ENCODE data around the gene GBA3.

DNA sequence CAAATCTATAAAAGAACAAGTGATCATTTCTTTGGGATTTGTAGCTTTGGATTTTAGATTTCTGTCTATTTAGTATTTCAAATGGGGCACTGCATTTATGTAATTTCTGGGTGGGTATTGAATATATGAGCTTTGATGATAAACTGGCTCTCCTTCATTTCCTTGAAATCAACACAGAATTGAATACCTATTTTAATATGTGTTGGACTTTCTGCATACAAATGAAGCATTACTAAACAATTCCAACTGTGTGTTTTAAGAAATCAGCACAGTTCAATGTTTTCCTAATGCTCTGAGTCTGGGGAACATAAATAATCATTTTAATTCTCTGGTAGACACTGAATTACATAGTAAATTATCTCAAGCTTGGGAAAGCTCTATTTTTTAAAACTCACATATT, 42.0 kb upstream of the GBA3 start:
- TF ChIP-seq, protein P1, sequence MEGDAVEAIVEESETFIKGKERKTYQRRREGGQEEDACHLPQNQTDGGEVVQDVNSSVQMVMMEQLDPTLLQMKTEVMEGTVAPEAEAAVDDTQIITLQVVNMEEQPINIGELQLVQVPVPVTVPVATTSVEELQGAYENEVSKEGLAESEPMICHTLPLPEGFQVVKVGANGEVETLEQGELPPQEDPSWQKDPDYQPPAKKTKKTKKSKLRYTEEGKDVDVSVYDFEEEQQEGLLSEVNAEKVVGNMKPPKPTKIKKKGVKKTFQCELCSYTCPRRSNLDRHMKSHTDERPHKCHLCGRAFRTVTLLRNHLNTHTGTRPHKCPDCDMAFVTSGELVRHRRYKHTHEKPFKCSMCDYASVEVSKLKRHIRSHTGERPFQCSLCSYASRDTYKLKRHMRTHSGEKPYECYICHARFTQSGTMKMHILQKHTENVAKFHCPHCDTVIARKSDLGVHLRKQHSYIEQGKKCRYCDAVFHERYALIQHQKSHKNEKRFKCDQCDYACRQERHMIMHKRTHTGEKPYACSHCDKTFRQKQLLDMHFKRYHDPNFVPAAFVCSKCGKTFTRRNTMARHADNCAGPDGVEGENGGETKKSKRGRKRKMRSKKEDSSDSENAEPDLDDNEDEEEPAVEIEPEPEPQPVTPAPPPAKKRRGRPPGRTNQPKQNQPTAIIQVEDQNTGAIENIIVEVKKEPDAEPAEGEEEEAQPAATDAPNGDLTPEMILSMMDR (IDR thresholded peaks at IDR 0.05), result no peak
- TF ChIP-seq EP300 (IDR thresholded peaks at IDR 0.05), result no peak

Measured in gastroesophageal sphincter (tissue), 3 donors.